Left lobe of liver (tissue), 2 donors: Measurements from ENCODE around the gene VAMP1. TPM values are rescaled to one million over a fixed set of nuclear protein-coding genes. Genes with fewer than 3 reads are reported as not detected.

Experiments used
- ATAC-seq: fragments of 200-7000 bp; cut with Tn5 transposase; one replicate; pipeline ENCODE4 v1.9.1; 2020; ENCODE audit warnings: mild to moderate bottlenecking, moderate library complexity
- DNase-seq: peaks from one replicate; pipeline ENCODE4 v3.0.0-alpha.2; 2020; ENCODE audit warnings: low spot score
- total RNA-seq: library from RNA; stranded (reverse); gene quantifications from one replicate; pipeline ENCODE4 v1.2.1, GENCODE V29; 2021
- donor health status: DM: no; HTN: no; CAD: no; lungs with moderate emphysema.
- donor health status: DM: no; HTN: yes; CAD: no.

The VAMP1 gene
- total RNA-seq, 1 donor from 2014 or later: 6.1 TPM

DNA sequence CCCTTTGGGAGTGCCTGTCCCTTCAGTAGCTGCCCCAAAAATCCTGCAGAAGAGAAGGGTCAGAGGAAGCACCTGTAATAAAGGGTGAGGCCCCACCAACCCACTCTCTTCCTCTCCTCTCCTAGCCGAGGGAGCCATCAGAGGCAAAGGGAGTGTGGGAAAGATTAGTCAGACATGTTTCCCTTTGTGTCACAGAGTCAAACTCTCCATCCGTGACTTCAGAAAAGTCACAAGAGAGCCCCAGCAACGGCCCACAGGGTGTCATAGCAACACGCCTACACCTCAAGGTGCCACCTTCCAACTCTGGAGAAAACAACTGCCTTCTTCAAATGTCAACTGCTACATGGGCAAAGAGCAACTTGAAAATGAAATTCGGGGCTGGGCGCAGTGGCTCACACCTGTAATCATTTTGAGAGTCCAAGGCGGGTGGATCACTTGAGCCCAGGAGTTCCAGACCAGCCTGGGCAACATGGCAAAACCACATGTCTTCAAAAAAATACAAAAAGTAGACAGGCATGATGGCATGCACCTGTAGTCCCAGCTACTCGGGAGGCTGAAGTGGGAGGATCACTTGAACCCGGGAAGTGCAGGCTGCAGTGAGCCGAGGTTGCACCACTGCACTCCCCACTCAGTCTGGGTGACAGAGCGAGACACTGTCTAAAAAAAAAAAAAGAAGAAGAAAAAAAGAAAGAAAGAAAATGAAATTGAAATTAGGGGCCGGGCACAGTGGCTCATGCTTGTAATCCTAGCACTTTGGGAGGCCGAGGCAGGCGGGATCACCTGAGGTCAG is 43.4 kb downstream of the VAMP1 start:
- peak; percentile 31 for DNase-seq
- ATAC-seq: no peak

DNA sequence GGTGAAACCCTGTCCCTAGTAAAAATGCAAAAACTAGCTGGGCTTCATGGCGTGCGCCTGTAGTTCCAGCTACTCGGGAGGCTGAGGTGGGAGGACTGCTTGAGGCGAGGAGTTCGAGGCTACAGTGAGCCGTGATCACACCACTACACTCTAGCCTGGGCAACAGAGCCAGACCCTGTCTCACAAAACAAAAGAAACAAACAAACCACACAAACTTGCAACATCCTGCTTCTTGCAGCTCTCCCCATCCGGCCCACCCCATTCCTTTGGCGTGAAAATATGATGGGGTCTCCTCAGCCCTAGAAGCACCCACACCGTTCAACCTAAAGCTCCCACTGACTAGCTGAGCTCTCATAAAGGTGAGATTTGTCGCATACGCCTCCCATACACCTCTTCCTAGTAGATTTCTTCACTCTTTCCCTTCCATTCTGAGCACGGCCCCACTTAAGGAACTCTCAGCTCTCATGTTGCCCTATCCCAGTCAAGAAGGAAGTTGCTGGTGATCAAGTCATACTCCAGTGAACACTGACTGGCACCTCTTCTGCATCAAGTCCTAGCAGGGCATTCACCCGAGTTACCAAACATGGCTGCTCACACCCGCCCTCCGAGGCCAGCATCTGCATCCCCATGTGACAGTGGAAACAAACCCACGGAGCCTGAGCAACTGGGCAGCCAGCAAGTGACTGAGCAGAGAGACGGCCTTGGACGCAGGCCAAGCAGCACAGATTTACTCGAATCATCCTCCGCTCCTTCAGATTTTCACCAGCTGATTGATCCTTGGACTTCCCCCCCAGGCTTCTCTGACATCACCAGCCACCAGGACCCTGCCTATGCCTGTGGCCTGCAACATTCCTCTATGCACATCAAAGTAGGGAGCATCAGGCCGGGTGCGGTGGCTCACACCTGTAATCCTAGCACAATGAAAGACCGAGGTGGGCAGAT is 44.6 kb downstream of the VAMP1 start:
- ATAC-seq (no peak), DNase-seq (peak; percentile 47)

DNA sequence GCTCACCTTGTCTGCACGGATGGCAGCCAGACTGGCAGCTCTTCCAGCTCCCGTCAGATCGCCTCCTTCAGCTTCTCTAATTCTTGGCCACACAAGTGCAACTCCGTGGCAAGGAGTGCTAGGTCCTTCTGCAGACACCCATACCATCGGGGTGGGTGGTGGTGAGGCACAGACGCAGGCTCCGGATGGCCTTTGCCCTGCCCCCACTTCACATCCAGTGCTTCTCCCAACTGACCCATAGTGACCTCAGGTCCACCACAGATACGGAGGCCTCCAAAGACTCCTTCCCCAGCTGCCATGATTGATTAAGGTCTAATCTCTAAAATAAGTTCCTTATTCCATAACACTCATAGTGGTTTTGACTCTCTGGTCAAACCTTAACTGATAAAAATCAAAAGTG is 45.6 kb downstream of the VAMP1 start:
- no peak for ATAC-seq
- peak; percentile 30 for DNase-seq

DNA sequence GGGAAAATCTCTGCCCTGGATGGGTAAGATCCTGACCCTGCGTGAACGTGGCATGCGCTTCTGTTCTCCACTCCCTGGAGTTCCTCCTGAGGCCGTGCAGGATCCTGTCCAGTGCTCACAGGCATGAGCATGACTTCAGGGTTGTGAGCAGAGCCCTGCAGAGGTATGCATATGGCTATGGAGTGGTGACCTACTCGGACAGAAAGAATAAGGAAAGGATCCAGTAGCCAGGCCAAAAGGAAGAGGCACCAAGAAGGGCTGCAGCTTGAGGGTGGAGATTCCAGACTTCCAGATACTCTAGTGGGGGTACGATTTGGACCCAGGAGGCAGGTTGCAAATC is 46.5 kb downstream of the VAMP1 start:
- ATAC-seq (peak; percentile 35), DNase-seq (no peak)

DNA sequence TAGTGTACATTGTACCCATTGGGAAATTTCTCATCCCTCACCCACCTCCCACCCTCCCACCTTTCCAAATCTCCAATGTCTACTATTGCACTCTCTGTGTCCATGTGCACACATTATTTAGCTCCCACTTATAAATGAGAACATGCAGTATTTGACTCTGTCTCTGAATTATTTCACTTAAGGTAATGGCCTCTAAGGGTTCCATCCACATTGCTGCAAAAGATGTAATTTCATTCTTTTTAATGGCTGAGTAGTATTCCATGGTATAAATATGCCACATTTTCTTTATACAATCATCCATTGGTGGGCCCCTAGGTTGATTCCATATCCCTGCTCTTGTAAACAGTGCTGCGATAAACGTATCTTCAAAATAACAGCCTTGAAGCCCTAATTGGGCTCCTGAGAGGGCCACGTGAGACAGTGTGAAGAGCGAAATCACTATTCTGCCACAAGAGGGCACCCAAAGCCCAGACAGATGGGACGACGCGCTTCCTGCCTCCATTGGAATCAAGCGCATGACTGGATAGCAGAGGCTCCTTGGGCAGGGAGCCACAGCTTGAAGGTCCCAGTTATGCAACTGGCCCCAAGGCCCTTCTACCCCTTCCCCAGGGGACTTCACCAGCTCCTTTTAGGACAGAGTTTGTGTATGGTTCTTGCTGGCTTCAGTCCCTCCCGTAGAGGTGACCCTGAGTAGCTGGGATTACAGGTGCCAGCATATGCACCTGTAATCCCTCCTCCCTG is 47.0 kb downstream of the VAMP1 start:
- ATAC-seq: peak; percentile 99
- DNase-seq: peak; percentile 81

DNA sequence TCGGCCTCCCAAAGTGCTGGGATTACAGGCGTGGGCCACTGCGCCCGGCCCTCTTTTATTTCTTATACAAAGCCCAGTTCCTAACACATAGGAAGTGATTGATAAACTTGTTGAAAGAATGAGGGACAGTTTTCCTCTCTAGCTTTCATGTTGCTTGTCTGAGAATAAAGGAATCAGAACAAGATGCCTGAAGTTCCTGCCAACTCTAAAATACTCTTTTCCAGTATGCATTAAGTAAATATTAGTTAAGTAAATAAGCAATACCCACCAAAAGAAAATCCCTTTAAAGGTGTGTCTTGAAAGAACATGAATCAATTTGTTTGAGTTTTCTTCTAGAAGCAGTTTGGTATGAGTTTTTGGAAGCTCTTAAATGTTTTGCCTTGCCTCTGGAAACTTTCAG is 50.1 kb downstream of the VAMP1 start:
- ATAC-seq: no peak
- no peak for DNase-seq

DNA sequence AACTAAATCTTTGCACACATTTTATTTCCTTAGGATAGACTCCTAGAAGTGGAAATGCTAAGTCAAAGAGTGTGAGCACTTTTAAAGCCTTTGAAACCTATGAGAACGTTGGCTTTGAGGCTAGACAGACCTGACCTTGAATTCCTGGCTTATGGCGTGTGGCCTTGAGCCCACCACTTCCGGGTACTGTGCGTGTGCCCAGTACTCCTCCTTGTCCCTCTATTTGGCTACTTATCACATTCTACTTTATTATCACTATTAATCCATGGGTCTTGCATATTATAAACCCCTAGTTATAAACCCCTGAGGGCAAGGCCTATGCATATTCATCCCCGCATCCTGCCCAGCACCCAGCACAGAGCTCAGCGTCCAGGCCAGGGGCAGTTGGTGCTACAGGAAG is 51.7 kb downstream of the VAMP1 start:
- DNase-seq (no peak), ATAC-seq (no peak)

DNA sequence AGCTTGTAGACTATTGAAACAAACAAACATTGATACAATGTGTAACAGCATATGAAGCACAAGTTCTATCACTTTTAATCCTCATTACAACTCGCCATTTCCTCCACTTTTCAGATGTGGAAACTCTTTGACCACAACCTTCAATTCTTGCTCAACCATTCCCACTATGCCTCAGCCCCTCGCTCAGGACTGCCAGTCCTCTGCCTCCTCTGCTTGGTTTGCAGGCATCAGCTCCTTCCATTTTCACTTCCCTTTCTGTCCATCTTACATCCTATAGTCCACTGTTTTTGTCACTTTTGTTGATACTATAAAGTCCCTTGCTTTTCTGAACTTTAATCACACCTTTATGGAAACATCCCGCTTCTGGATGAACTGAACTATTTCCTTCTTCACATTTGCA is 53.9 kb downstream of the VAMP1 start:
- DNase-seq (no peak), ATAC-seq (peak; percentile 39)

Other genes with a start within 250 kb of the VAMP1 start
- gene PLEKHG6, start 160.0 kb downstream of the VAMP1 start, total RNA-seq: 5.0 TPM
- 76.0 TPM for gene TNFRSF1A, start 128.6 kb downstream of the VAMP1 start, total RNA-seq
- gene SCNN1A, start 95.1 kb downstream of the VAMP1 start, total RNA-seq: 6.8 TPM
- 106 TPM for gene LTBR, start 86.5 kb downstream of the VAMP1 start, total RNA-seq
- 0.58 TPM for gene CD27, start 25.7 kb downstream of the VAMP1 start, total RNA-seq
- gene TAPBPL, start 18.6 kb downstream of the VAMP1 start, total RNA-seq: 15.8 TPM
- gene MRPL51, start 22.6 kb upstream of the VAMP1 start, total RNA-seq: 84.1 TPM
- 9.0 TPM for gene NCAPD2, start 23.4 kb upstream of the VAMP1 start, total RNA-seq
- gene GAPDH, start 63.8 kb upstream of the VAMP1 start, total RNA-seq: 1,145 TPM
- 8.8 TPM for gene IFFO1, start 85.4 kb upstream of the VAMP1 start, total RNA-seq
- gene NOP2, start 97.6 kb upstream of the VAMP1 start, total RNA-seq: 14.9 TPM
- gene CHD4, start 136.7 kb upstream of the VAMP1 start, total RNA-seq: 87.3 TPM
- gene LPAR5, start 165.3 kb upstream of the VAMP1 start, total RNA-seq: 0.88 TPM
- 3.2 TPM for gene ACRBP, start 176.8 kb upstream of the VAMP1 start, total RNA-seq
- 14.4 TPM for gene ING4, start 192.4 kb upstream of the VAMP1 start, total RNA-seq
- gene ZNF384, start 218.7 kb upstream of the VAMP1 start, total RNA-seq: 20.3 TPM
- gene PIANP, start 230.1 kb upstream of the VAMP1 start, total RNA-seq: not detected